HG03354 (cell line): ENCODE results near the gene MTG2.

ENCODE experiments used
- ATAC-seq: cut with Tn5 transposase; IDR thresholded peaks from one replicate; pipeline ENCODE4 v1.9.1; 2021; ENCODE audit warnings: mild to moderate bottlenecking; ENCODE audit not compliant: unreplicated experiment, poor library complexity, severe bottlenecking

The MTG2 gene

GRCh38 chr20:62182469-62183425 is at the start of gene MTG2:
Gene MTG2 (plus strand): TSS chr20:62183028. CDS start chr20:62193421, 10,393 bp downstream.
- ATAC-seq, result peak; percentile 95

DNA sequence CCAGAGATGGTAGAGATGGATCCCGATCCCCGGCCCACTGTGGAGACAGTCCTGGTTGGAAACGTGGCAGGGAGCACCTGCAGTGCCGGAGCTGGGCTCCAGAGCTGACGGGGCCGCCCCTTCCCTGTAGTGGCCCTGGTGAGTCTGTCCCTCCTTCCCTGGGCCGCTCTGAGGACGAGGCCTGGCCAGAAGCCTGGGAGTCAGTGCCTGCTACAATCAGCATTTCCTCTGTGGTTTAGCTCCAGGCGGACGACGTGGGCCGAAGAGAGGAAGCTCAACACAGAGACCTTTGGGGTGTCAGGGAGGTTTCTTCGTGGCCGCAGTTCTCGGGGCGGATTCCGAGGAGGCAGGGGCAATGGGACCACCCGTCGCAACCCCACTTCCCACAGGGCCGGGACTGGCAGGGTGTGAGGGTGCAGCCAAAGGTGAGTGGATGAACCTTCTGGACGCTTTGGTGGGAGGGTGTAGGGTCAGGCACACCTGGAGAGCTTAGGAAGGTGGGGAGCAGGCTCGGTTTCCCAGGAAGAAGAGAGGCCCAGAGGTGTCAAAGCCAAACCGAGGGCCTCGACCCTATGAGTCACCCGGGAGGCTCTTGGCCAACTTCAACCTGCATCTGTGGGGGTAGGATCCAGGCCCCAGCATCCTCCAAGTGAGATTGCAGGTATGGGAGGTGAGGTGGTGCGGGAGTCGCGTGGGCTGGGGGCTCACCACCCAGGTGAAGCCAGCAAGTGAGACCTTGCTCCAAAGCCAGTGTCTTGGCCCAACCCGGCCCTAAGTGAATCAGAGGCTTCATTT is 49.6 kb upstream of the MTG2 start:
- no peak for ATAC-seq

DNA sequence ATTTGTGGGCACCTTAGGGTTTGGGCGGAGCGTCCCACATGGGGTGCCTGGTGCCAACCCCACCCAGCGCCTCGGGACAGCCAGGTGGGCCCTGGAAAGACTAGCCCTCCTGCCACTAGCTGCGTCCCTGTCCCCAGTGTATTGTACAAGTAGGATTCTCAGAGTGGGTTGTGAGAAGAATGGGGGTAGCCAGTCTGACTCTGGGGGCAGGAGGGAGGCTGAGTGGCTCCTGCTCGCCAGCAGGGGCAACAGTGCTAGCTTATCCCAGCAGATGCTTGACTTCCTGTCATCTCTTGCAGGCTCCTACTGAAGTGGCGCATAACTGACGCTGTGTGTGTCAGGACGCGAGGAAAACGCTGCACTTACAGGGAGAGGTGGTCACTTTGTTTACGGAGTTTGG is 49.0 kb upstream of the MTG2 start:
- ATAC-seq, result no peak

- ATAC-seq, result no peak
Observed at GRCh38 chr20:62134735-62135231, 48.0 kb upstream of the MTG2 start.

- ATAC-seq, result no peak
Observed at GRCh38 chr20:62135573-62136266, 47.1 kb upstream of the MTG2 start.

DNA sequence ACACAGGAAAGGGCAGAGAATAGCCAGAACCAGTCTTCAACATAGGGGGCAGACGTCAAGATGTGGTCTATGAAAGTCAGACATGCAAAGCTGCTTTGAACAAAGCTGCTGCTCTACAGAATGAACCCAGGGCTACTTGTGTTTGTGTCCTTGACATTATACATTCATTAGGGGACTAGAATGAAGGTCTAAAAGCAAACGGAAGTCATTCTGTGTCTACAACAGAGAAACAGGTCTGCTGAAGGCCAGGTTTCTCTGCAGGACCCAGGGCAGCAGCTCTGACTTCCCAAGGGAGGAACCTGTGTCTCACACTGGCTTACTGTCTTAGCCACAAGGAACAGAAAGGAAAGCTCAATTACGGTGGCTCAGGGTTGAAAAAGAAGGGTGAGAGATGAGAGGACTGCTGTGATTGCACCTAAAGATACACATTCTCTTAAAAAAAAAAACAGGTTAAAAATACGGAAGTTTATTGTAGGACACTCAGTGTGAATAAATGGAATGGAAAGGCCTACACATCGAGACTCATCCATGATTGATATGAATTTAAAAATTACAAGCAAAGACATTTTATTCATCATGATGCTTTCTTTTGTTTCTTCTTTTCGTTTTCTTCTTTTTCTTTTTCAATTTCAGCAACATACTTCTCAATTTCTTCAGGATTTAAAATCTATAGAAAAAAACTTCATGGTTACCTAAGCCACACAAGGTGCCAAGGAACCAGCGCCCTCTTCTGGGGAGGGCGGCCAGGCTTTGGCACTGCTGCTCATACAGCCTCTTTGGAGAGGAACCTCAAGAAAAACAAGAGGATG is 46.3 kb upstream of the MTG2 start:
- no peak for ATAC-seq

DNA sequence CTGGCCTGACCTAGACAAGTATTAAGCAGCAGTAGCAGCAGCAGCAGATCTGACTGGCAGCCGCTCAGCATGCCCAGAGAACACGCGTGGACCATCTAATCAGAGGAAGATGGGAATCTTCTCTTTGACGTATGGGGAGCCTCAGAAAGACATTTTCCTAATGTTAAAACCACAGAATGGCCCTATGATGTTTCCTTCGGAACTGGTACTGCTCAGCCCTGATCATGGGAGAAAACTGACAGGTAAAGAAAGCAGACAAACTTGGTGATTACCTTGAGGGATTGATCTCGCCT is 45.8 kb upstream of the MTG2 start:
- ATAC-seq, result no peak

GRCh38 chr20:62137478-62138203 is 45.2 kb upstream of the MTG2 start:
- ATAC-seq, result no peak

- no peak for ATAC-seq
Observed at GRCh38 chr20:62138204-62138543, 44.7 kb upstream of the MTG2 start.

GRCh38 chr20:62138912-62139311 is 43.9 kb upstream of the MTG2 start:
- no peak for ATAC-seq

GRCh38 chr20:62139636-62140035 is 43.2 kb upstream of the MTG2 start:
- ATAC-seq, result no peak

DNA sequence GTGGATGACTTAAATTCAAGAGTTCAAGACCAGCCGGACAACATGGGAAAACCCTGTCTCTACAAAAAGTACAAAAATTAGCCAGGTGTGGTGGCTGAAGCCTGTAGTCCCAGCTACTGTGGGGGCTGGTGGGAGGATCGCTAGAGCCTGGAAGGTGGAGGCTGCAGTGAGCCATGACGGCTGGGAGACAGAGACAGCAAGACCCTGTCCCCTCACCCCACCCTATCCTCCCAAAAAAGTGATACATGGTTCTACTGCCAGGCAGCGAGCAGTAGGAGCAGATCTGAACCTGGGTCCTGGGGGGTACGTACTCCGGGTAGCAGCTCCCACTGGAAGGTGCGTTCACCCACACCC is 41.8 kb upstream of the MTG2 start:
- no peak for ATAC-seq

GRCh38 chr20:62141397-62142251 is 41.2 kb upstream of the MTG2 start:
- ATAC-seq, result no peak

DNA sequence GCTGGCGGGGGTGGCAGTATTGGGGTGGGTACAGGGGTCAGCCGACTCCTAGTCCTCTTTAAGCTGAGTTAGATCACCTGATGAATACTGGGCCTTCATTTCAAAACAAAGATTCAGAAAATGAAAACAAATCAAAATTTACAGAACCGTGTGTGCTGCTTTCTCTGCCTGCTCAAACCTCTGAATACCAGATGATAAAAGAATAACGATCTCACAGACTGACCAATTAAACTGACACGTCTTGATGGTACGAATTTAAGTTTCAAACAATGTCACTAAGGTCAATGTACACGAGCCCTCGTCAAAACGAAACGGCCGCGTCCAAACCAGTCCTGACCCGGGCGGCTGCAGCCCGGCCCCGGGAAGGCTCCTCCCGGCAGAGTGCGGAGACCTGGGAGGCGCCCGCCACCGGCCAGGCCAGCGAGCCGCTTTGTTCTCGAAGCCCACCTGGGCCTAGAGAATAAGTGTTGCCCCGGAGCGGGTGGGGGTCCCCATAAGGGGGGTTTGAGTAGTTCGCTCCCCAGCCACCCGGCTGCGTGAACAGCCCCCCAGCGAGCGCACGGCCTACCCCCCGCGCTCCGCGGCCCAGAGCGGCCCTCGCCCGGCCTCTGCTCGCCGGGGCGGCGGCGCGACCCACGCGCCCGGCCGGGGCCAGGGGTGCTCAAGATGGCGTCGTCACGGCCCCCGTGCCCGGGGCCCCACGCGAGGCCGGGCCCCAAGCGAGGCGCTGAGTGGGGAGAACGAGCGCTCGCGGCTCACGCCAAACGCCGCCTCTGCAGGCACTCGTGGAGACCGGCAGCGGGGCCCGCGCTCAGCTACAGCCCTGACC is 40.4 kb upstream of the MTG2 start:
- peak; percentile 11 for ATAC-seq

GRCh38 chr20:62143081-62143956 is 39.5 kb upstream of the MTG2 start, which contains the start of the genes PSMA7 and SS18L1:
Gene PSMA7 (minus strand): TSS chr20:62143394. CDS start chr20:62143303, 91 bp downstream.
Gene SS18L1 (plus strand): TSS chr20:62143769. CDS start chr20:62143821, 52 bp downstream.
- peak; percentile 83 for ATAC-seq
